NCI-H2196 (cell line): Measurements from ENCODE around the gene TFEB.
A peak's percentile ranks its signal among the peaks of the same experiment; 100 is the strongest.

ENCODE experiments used
- DNase-seq: peaks from one replicate; lab custom pipeline; 2025; ENCODE audit not compliant: unreplicated experiment; lab: John Stamatoyannopoulos, UW

Gene TFEB

DNA sequence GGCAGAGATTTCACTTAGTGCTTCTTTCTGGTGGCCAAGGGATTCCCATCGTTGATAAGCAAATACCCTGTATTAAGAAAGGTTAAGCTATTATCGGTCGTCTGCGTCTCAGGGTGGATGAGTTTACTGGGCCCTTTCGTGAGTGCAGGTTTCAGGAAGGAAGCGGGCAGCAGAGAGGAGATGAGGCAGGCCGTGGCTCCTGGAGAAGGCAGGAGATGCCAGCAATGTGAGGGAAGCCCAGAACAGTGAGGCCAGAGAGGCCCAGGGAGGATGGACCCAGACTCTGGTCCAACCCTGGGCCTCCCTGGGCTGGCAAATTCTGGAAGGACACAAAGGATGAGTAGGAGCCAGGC, 11.2 kb downstream of the TFEB start:
- DNase-seq: no peak

DNA sequence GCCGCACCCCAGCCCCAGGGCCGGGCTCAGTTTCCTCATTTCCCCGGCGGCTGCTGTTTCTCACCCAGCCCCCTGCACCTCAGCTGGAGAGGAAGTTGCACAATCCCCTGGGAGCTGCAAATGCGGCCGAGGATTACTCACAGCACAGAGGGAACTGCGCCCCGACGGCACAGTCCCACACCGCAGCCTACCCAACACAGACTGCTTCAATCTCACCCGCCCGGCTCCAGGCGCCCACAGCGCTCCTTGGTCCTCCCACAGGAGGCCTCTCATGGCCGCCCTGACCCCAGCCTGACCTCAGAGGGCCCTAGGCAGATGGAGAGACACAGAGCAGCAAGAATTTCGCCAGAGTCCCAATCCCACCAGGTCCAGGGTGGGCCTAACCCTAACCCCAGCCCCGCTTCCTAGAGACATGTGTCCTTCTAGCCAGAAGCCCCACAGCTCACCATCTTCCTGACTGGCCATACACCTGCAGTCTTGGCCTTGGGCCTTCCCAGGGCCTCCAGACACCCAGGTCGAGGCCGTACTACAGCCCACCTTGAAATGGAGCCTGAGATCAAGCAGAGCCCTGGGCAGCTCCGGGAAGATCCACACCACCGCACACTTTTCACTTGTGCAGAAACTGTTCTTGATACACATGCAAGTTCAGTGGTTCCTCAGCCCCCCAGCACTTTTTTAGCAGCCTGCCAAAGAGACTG, 11.7 kb downstream of the TFEB start:
- DNase-seq: no peak

DNA sequence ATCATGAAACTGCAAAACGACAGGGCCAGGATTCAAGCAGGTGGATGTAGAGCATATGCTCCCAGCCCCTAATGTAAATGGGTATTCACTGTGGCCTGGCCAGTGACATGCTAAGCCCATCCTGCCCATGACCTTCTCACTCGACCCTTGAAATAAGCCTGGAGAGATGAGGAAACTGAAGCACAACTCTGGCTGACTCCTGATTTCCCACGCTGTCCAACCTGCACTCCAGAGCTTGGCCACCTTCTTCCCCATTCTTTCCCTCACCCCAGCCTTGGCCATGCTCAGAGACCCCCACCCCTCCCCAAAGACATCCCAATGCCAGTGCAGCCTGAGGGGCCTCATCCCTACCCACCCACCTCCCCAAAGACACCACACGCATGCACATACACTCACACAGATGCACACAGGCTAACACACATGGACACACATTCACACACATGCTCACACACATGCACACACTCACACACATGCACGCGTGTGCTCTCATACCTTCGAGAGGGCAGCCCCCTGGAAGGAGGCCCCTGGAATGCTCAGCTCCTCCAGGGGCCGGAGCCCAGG, 12.4 kb downstream of the TFEB start:
- DNase-seq: no peak

DNA sequence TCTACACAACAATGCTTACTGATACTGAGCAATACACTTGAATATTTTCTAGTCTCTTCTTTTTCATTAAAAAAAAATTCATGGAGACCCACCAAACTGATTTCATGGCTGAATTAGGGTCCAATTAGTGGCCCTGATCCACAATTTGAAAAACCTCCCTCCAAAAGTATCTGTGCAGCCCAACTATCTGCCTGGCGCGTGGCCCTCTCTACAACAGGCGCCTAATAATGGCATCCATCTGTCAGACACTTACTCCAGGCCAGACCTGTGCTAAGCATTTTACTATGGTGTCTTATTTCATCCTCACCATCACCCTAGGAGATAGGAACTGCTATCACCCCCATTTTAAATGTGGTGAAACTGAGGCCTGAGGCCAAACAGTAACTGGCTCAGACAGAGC, 14.0 kb downstream of the TFEB start:
- no peak for DNase-seq

DNA sequence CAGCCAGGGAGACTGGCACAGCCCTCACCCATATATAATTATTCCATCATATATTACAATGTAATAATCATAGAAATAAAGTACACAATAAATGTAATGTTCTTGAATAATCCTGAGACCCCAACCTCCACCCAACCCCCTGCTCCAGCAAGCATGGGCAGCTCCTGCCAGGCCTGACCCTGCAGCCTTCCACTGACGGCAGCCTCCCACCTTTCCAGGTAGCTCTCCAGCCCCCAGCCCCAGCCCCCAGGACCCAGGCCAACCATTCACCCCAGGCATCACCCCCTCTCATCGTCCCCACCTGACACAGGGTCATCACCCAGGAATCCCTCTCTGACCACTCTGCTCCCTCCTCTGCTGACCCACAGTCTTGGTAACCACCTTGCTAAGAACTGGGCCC, 14.6 kb downstream of the TFEB start:
- DNase-seq: no peak

DNA sequence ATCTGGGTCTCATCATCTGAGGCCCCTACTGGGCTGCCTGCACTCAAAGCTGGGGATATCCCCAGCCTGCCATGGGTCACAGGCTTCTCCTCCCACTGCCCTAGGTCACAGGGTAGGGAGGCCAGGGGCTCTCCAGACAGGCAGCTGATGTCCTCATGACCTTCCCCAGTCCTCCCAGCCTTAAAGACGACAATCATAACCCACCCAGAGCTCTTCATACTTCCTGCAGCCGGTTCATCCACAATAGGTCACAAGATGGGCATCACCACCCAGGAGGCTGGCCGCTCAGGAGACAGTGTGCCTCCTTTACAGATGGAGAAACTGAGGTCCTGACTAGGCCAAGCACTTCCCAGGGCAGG, 15.2 kb downstream of the TFEB start:
- no peak for DNase-seq

DNA sequence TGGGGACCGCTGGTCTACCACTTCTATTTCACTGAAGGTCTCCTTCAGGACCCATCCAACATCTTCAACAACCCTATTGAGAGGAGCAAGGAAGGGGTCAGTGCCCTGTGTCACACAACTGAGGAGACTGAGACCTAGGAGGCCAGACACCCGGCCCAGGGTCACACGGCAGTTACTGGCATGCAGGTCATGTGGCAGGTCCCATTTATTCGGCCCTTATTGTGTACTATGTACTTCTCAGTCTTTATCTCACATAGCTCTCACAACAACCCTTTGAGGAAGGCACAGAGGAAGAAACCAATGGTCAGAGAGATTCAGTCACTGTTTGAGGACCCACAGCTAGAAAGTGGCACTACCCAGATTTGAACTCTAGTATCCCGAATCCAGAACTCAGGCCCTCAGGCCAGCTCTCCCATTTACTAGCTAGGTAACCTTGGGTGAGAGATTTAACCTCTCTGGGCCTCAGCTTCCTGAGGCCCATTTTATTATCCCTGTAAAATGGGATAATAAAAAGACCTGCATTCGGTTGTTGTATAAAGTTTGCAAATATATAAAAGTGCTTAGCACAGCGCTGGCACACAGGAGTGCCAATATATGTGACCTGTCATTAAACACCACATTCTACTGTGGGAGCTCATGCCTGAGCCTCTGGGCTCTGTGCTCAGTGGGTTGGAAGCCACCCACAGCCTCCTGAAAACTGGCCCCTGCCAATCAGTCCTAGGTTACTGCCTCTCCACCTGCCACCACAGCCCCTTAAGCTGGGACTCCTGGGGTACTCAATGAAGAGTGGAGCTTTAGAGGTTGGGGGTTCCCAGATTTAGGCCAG, 15.8 kb downstream of the TFEB start:
- DNase-seq: no peak

DNA sequence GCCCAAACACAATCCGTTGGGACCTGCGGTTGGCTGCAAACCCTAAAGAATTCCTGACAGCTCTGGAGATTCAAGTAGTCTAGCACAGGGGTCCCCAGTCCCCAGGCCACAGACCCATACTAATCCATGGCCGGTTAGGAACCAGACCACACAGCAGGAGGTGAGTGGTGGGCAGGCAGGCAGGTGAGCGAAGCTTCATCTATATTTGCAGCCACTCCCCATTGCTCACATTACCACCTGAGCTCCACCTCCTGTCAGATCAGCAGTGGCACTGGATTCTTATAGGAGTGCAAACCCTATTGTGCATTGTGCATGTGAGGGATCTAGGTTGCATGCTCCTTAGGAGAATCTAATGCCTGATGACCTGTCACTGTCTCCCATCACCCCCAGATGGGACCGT, 16.6 kb downstream of the TFEB start:
- DNase-seq: no peak

DNA sequence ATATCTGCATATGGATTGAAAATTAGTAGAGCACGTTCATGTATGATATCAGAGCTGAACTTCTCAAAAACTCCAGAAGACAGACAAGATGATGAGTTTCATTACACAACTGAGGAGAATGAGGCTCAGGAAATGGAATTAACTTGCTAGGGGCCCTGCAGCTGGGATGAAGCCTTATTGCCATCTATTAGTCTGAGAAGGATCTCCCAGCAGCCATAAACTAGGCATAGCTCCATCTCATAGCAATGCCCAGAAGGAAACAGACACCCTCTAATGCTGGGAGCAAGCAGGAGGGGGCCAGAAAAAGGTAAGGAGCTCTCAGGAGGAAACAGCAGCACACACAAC, 18.0 kb downstream of the TFEB start:
- no peak for DNase-seq

DNA sequence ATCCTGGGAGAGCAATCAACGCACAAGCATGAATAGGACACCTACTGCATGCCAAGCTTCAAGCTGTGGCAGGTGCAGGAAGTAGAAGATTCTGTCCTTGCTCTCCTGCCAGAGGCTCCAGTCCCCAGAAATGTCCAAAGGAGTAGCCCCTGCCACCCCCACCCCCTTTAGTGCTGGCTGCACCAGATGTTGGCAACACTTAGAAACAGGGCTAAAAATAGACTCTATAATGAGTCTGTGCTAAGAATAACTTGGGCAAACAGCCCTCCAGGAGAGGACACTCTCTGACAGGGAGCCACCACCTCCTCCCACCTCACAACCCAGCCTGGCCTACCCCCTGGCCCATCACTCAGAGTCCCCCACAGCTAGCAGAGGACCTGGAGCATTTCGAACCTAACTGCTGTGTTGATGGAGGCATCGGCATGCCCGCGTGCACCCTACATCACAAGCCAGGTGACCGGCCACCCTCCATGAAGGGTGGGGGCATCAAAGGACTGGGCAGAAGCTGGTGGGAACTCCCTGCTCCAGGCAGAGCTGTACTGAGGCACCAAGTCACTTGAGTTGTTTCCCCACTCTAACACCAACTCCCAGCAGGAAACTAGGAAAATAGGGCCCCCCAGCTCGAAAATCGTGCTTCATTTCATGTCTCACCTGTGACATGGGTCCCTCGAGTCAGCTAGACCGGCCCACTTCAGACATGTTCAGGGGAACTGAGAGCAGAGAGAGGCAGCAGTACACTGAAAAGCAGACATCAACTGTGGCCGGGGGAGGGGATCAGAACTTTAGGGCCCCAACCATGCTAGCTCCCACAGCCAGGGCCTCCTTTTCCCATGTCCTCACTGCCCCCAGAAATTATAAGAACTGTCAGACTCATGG, 18.7 kb downstream of the TFEB start:
- no peak for DNase-seq

DNA sequence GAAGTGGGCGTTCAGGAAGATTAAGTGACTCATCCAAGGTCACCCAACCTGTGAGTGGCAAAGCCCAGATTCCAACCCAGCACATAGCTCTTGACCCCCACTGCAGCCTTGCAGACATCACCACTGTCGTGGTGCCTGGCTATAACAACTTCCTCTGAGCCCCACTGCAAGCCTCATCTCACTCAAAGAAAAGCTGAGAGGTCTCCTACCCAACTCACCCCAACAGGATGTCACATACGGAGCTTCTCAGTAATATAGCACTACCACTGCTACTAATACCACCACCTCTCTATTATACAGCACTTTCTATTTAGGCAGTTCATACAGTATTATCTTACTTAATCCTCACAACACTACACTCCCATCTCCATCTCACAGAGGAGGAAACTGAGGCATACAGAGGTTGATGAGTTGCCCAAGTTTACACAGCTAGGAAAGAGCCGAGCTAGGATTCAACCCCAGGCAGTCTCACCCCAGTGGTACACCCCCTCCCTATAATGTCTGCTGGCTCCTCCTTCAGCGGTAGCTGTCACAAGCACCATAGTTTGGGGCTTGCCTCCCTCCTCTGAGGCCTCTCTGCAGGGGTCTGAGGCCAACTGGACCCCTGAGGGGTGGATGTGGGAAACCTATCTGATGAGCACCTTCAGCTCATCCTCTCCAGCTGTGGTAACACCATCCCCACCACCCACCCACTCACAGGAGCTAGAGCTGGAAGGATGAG, 19.5 kb downstream of the TFEB start:
- no peak for DNase-seq

DNA sequence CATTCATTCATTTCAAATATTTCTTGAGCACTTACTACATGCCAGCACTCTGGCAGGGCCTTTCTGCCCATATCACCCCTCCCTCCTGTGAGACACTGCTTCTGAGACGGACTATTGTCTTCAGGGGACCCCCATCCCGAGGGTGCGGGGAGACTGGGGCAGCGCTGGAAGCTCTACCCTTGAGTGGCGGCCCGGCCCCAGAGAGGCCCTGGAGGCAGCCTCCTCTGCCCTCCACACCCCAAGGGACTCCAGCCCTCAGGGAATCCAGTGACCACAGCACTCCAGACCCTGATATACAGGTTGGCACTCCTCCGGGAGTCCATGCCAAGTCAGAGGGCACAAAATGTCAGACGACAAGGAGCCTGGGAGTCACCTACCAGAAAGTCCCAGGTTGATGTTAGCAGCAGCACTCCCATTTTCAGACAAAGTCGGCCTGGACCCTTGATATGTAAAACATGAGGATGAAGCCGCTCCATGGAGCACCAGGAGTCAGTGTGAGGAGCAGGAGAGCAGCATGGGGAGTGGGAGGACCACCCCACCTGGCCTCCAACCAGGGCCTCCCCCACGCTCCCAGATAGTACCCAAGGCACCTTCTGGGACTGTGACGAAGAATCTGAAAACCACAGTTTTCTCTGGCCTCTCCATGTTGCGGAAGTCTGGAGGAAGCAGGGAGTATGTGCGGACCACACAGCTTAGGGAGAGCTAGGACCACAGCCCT, 20.7 kb downstream of the TFEB start:
- no peak for DNase-seq

DNA sequence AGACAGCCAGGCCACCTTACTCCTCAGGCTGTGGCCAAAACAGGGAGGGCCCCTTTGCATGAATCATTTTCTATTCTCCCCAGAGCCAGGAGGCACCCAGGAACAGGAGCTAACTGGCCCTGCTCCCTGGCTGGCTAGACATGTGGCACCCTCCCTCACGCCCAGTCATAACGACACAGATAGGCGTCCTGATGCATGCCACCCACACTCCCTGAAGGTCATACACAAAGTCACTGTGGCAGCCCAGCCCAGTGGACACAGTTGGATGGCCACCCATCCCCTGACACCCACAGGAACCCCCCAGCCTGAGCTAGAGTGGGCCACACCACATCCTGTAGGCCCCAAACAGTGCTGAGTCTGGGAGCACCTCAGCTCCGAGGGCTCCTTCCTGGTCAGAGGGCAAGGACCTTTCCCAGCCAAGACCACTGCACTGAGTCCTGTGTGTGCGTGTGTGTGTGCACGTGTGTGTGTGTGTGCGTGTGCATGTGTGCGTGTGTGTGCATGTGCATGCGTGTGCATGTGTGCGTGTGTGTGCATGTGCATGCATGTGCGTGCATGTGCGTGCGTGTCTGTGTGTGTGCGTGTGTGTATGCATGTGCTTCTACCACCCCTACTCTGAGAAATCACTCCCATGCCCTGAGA, 21.6 kb downstream of the TFEB start:
- no peak for DNase-seq

DNA sequence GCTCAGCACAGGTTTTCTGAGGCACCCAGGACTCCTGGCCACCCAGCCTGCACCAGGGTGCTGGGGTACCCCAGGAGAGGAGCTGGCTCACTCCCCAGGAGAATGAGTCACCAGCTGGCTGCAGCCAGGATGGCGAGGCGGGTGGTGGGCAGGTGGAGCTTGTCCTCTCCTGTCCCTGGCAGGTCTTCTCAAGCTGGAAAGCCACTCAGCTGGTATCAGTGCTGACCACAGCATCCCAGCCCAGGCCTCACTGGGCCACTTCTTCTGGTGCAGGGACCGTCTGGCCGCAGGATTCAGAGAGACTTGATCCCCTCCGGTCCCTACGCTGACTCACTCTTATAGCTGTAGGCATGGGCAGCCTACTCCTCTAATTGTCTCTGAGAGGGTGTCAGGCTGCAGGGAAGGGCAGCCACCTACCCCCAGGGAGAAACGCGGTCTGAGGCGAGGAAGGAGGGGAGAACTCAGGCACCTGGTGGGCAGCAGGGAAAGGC, 22.2 kb downstream of the TFEB start:
- peak; percentile 86 for DNase-seq

DNA sequence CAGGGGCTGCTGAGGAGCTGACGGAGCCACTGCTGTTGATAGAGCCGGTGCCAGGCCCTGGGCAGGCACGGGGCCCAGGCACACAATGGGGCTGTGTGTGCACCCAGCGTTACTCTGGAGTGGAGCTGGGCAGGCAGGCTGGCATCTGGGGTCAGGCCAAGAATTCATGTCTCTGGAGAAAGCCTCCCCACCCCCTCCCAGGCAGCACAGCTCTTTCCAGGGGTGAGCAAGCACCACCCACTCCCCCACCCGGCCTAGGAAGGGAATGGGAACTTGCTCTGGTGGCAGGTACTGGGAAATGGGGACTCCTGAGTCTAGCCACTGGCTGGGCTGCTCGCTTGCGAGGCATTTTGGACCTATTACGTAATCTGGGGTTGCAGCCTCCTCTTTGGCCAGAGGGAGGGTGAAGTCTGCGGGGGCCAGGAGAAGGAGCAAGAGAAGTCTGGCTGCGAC, 22.7 kb downstream of the TFEB start:
- peak; percentile 86 for DNase-seq

DNA sequence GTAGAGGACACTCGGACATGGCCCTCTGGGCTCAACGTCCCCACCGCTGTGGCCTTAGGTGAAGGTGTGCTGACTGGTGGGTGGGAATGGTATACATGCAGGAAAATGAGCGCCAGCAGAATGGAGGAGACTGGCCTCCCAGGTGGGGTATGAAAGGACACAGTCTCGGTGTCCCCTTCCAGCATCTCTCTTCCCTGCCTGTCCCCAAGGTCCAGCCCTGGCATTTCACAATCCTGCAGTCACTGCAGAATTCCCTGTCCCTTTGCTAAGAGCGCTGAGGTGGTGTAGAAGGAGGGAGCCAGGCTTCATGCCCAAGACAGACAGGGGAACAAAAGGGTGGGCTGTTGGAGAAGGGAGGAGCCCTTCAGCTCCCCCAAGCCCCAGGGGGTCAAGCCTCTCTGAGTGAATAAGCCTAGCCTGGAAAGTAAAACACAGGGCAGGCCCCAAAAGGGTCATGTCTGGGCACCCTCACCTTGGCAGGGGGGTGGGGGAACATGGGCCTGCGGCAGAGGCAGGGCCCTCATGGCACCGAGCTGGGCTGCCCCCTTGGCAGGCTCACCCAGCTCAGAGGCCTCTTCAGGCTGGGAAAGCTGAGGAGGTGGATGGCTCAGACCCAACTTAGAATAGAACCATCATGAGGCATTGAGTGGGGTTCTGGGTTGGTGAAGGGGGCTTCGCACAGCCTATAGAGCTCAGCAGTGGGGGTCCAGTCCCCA, 23.9 kb downstream of the TFEB start:
- no peak for DNase-seq

DNA sequence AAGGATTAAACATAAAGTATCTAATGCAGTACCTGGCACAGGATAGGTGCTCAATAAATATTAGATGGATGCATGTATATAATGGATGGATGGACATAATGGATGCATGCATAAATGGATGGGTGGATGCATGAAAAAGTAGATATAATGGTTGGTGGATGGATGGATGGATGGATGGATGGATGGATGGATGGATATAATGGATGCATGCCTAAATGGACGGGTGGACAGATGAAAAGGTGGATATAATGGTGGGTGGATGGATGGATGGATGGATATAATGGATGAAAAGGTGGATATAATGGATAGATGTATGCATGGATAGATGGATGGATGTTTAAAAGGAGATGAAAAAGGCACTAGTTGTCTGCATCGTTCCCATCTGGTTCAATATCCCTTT, 26.0 kb downstream of the TFEB start:
- no peak for DNase-seq

DNA sequence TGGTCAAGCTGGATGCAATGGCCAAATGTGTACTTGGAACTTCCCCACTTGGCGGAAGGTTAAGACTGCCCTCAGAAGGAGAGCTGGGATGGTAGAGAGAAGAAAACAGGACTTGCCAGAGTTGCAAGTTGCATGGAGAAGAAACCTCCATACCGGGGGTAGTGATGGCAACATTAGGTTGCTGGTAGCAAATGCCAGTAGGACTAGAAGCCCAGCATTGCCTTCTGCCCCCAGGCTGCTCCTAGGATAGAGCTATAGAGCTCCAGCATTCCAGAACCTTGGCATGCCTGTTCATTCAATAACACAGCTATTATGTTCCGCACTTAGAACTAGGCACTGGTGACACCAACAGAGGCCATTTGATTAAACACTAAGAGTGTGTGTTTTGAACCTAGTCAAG, 26.6 kb downstream of the TFEB start:
- DNase-seq: no peak

DNA sequence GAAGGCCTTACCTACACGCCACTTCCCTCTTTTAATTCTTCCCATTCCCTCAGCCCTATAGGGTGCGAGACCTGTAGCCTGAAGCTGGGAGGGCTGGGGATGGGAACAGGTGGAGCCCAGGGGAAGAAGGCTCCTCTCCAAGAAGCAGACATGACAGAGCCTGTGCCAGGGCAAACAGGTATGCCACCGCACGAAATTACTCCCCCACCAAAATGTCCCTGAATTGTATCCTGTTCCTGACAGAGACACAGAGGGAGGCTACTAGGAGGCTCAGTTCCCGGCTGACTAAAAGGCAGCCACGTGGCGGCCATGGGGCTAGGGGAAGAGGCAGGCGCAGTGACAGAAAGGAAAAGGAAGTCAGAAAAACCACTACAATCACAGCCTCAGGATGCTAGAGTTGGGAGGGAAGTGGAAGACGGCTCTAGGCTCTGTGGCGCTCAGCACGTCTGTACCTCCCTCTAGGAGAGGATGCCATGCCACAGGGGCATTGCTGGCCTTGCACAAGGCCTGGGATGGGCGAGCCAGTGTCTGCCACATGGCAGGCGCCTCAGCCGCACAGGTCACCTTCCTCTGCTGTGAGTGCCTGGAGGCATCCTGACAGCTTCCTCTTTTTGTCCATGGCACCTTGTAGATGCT, 27.7 kb downstream of the TFEB start:
- DNase-seq: no peak
